GM18867 (cell line): ENCODE data around the gene SBK3.
"Not testable (repeated sequence)": the region's sequence is repeated elsewhere in the genome, so short reads cannot be mapped to it uniquely, and the experiment has no call there.

Experiments
- ATAC-seq: cut with Tn5 transposase; IDR thresholded peaks from one replicate; pipeline ENCODE4 v1.9.1; 2021; ENCODE audit warnings: mild to moderate bottlenecking, moderate library complexity; ENCODE audit not compliant: unreplicated experiment

Gene SBK3

GRCh38 chr19:55578031-55578760 is 32.9 kb upstream of the SBK3 start:
- ATAC-seq: no peak

DNA sequence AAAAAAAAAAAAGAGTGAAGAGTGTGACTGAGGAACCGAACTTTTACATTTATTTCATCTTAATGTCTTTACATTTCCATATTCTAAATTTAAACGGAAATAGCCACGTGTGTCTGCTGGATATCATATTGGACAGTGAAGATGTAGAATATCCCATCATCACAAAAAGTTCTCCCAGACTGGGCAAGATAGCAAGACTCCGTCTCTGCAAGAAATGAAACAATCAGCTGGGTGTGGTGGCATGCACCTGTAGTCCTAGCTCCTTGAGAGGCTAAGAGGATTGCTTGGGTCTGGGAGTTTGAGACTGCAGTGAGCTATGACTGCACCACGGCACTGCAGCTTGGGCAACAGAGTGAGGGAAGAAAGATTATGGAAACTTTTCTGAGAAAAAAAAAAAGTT is 31.4 kb upstream of the SBK3 start:
- no peak for ATAC-seq

GRCh38 chr19:55573929-55574328 is 28.6 kb upstream of the SBK3 start:
- not testable (repeated sequence) for ATAC-seq

DNA sequence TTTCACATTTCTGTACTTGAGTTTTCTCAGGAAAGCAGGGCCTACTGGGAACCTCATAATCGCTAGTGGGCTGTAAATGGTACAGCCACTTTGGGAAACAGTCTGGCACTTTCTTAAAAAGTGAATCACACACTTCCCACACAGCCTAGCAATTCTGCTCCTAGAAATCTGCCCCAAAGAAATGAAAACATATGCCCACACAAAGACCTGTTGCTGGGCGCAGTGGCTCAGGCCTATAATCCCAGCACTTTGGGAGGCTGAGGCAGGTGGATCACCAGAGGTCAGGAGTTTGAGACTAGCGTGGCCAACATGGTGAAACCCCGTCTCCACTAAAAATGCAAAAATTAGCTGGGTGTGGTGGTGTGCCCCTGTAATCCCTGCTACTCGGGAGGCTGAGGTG is 24.1 kb upstream of the SBK3 start:
- ATAC-seq: not testable (repeated sequence)

DNA sequence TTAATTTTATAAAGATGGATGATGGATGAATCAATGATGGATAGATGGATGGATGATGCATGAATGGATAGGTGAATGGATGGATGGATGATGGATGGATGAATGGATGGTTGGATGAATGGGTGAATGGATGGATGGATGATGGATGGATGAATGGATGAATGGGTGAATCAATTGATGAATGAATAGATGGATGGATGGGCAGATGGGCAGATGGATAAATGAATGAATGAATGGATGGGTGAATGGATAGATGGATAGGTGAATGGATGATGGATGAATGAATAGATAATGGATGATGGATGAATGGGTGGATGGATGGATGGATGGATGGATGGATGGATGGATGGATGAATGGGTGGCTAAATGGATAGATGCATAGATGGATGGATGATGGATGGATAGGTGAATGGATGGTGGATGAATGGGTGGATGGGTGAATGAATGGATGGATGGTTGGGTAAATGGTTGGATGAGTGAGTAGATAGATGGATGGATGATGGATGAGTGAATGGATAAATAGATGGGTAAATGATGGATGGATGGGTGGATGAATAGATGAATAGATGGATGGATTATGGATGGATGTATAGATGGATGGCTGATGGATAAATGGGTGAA is 22.5 kb upstream of the SBK3 start:
- ATAC-seq: no peak

DNA sequence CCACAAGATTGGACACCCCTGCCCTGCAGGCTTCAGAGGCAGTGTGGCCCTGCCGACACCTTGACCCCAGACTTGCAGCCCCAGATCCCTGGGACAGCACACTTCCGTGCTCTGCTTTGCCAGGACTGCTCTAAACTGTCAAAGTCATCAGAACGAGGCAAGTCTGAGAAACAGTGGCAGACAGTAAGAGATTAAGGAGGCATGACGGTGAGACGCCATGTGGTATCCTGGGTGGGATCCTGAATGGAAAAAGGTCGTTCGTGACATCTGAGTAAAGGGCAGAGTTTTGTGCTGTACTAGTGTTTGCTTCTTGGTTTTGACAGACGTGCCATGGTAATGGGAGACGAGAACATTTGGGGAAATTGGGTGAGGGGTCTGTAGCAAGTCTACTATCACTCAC is 21.5 kb upstream of the SBK3 start:
- no peak for ATAC-seq

GRCh38 chr19:55563261-55563690 is 17.9 kb upstream of the SBK3 start:
- ATAC-seq: no peak

DNA sequence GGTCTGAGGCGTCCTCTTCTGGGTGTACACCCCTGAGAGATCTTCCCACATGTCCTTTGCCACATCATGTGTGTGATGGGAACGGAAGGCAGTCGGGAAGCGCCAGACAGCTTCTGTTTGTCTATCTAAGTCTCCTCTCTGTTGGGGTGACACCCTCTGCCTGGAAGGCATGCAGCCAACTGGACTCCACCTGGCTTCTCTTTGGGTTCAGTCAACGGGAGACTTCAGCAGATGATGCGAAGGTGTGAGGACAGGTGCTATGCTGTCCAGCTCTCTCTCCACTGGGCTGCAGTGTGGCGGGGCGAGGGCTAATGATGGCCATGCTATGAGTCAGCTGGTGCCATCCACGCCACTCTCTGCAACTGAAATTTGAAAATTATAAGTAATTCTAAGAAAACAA is 14.3 kb upstream of the SBK3 start:
- ATAC-seq: no peak

DNA sequence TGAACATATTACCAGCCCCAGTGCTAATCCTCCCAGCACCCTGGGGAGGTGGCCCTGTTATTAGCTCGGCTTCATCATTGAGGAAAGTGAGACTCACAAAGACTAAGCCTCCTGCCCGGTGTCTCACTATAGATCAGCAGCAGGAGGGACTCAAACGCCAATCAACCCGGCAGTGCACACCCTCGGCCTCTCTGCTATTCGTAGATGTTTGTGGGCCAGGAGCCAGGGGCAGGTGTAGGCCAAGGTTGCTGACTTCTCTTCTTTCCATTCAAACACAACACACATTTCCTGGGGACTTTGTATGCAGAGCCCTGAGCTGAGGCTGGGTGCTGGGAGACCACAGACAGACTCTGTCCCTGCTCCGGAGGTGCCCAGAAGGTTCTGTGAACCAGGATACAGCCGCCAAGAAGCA is 9.4 kb upstream of the SBK3 start:
- ATAC-seq: no peak

DNA sequence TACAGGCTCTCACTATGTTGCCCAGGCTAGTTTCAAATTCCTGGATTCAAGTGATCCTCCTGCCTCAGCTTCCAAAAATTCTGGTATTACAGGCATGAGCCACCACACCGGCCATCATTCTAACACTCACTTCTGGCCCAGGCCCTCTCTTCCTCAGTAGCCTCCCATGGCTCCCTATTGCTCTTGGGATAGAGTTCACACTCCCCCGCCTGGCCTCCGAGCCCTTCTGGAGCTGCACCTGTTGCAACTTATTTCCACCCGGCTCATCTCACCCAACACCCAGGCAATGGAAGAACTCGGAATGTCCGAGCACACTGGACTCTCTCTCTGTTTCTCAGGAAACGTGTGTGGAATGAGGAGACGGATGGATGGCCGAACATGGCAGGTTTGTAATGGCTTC is 9.0 kb upstream of the SBK3 start:
- ATAC-seq: no peak

- no peak for ATAC-seq
Observed at GRCh38 chr19:55553217-55554182, 8.2 kb upstream of the SBK3 start.

- no peak for ATAC-seq
Observed at GRCh38 chr19:55552620-55553019, 7.3 kb upstream of the SBK3 start.

- ATAC-seq: no peak
Observed at GRCh38 chr19:55552206-55552605, 6.9 kb upstream of the SBK3 start.

DNA sequence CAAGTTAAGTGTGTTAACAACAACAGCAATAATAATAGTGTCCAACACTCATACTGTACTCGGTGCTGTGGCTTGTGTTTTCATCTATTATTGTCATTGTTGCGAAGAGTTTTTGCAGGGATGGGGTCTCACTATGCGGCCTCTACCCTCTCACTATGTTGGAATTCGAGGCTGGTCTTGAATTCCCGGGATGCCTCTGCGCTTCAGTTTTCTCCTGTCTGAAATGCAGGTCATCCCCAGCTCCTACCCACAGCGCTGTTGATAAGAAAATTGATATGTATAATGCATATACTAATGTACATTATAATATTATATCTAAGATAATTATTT is 4.9 kb upstream of the SBK3 start:
- ATAC-seq: no peak

- no peak for ATAC-seq
Observed at GRCh38 chr19:55549500-55550320, 4.4 kb upstream of the SBK3 start.

DNA sequence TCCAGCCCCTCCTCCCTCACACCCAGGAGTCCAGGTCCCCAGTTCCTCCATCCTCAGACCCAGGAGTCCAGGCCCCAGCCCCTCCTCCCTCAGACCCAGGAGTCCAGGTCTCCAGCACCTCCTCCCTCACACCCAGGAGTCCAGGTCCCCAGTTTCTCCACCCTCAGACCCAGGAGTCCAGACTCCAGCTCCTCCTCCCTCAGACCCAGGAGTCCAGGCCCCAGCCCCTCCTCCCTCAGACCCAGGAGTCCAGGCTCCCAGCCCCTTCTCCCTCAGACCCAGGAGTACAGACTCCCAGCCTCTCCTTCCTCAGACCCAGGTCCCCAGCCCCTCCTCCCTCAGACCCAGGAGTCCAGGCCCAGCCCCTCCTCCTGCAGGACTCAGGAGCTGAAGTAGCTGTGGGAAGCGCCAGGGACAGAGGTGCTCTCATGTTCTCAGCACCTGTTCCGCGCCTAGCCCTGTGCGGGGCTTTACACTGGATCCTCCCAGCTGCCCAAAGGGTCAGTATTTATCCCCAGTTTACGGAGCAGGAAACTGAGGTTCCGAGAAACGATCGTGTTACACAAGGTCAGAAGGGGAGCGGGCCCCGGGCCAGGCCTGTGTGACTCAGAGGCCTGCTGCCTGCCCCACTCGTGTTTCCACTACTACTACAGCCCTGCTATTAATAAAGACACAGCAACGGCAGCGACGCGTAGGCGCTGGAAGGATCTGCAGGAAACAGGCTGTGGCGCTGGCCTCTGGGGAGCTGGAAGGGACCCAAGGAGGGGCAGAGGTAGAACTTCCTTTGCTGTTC is 1.7 kb upstream of the SBK3 start:
- no peak for ATAC-seq

DNA sequence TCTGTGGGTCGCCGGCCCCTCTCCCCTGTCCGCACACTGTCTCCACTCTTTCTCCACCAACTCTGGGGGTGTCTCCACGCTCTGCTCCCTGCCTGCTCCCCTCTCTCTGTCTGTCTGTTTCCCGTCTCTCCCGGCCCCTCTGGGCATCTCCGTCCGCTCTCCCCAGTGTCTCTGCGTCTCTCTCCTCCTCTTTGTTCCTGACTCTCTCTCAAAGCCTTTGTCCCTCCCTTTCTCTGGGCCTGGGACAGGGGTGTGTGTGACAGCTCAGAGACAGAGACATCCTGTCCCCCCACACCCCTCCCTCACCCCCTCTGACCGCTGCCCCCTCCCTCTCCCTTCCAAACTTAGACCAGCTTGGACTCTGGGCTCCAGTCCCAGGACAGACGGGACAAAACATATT is 668 bp upstream of the SBK3 start:
- no peak for ATAC-seq

DNA sequence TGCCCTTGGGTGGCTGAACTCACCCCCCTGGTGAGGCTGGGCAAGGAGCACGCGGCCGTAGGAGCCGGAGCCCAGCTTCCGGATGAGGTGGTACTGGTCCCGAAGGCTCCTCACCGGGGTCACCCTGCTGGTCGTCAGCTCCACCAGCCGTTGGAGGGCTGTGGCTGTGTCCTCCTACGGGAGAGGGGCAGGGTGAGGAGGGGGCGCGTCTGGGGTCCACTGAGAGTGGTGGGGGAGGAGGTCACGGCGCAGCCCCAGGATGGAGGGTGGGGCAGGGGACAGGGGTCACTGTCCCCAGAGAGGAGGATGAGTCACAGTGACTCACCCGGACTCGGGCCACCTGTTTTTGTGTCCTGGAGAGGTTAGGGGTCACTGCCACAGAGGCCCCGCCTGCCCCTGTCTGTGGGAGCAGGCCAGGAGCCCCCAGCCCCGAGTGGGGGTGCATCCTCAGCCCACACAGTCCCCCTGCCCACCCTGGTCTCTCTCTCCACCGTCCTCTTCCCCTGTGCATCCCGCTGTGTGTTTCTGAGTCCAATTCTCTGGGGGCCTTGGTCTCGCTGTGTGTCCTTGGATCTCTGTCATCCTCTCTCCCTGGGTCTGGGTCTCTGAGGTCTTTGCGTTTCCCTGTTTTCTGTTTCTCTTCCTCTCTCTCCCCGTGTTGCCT is 435 bp downstream of the SBK3 start:
- ATAC-seq: no peak

- no peak for ATAC-seq
Observed at GRCh38 chr19:55544014-55544413, 1.3 kb downstream of the SBK3 start.

DNA sequence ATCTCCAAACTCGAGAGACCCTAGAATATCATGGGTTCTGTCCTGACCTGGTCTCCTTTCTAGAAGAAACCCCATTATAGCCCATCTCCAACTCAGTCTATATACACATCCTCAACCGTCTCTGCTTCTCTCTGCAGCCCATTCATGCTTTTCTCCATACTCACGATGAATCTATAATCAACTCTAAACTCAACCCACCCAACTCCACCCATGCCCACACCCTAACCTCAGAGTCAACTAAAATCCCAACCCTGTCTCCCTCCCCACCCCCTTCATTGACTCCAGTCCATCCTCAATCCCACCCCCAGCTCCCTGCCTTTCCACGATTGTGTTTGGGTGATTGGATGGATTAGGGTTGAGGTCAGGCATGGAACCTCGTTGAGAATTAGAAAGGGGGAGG is 1.8 kb downstream of the SBK3 start:
- ATAC-seq: no peak
